ENCODE results near the gene UBR4.

UBR4 gene

DNA sequence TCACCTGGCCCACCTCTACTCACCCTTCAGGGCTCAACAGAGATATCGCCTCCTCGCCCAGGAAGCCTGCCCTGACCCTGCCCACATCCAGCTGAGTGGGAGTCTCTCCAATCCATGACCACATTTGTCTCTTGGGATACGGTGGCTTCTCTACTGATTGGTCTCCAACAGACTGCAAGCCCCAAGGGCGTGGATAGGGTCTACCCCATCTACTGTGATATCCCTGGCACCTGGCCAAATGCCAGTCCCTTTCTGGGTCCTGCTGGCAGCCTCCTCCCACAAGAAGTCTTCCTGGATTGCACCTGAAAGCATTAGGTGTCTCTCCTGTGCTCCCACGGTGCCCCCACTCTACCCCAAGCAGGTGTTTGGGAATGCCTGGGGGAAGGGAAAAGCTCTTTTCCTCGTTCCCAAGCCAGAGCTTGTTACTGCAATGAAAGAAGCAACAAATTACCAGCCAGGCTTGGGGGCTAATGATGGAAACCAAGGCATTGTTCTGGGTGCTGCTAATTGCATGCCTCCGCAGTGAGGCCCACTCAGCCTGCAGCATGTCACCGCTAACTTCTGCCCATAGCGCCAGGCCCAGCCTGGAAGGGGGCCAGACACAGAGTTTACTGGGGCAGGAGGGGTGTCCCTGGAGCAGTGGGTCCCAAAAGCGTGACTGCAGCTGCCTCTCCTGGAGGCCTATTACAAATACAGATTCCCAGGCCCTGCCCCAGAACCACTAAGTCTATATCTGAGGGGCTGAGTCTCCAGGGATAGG lies 162.9 kb downstream of the UBR4 start:
- no peak for DNase-seq

DNA sequence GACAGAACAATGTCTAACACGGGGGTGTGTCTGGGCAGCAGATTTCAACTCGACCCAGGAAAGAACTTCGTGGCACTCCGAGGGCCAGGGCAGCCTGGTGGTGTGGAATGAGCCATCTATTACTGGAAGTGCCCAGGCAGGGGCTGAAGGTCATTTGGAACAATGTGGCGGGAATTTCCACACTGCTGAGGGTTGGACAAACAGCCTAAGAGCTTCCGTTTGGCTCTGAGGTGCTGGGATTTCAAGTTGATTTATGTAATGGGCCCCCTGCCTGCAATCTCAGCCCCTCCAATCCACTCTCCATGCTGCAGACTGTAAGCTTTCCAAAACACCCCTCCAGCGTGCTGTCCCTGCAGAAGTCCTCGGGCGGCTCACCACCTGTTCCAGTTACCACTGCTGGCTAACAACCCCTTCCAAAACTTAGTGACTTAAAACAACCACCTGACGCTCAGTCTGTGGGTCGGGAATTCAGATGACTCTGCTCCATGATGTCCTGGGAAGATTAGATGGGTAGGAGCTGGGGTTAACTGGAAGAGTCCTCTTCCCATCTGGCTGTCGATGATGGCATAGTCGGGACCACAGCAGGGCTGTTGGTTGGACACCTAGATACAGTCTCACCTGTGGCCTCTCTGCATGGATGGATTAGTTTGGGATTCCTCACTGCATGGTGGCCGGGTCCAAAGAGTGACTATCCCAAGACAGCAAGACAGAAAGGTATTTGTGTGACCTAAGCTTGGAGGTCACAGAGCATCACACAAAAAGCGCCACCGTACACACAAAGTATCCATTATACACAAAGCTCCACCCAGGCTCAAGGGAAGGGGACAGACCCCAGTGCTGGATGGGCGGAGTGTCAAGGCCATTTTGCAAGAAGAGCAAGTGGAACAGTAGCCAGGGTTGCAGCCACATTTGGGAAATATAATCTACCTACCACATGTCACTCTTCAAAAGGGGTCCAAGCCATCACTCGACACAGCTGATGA lies 163.9 kb downstream of the UBR4 start:
- no peak for DNase-seq

DNA sequence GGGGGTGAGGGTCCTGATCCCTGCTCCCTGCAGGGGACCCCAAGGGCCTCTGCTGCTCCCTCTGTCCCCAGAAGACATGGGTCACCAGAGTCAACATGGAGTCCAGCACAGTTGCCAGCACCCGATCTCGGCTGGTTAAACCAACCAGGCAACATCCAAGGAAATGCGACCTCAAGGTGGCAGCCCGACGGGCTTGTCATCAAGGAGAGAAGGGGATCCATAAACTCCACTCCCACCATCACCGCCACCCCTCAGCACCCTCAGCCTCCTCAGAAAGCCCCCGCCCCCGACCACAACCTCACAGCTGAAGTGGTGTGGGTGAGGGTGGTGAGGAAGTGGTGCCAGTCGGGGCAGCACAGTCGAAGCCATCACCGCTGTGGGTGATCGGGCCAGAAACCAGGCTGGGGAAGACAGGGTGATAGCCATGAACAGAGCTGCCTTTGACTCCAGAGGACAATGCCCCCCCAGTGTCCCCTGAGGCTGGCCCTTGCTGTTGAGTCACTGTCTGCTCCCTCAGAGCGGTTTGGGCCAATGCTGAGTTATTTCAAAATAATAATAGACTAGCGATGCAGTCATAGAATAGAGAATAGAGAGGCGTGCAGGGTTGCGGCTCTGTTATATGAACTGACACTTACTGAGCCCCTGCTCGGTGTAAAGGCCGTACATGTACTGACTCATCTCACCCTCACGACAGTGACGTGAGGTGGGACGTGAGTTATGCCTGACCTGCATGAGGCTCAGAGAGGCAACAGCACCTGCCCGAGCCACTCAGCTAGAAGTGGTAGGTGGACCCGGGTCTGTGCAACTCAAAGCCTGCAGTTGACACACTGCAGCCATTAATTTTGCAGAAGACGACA lies 164.9 kb downstream of the UBR4 start:
- DNase-seq = no peak

- DNase-seq = no peak
Measured at GRCh38 chr1:19044471-19044870, 165.6 kb downstream of the UBR4 start.

- DNase-seq = no peak
Measured at GRCh38 chr1:19043579-19044443, 166.3 kb downstream of the UBR4 start.

GRCh38 chr1:19042675-19043578 lies 167.1 kb downstream of the UBR4 start:
- DNase-seq = no peak

GRCh38 chr1:19040010-19040680 lies 169.9 kb downstream of the UBR4 start:
- DNase-seq = no peak

DNA sequence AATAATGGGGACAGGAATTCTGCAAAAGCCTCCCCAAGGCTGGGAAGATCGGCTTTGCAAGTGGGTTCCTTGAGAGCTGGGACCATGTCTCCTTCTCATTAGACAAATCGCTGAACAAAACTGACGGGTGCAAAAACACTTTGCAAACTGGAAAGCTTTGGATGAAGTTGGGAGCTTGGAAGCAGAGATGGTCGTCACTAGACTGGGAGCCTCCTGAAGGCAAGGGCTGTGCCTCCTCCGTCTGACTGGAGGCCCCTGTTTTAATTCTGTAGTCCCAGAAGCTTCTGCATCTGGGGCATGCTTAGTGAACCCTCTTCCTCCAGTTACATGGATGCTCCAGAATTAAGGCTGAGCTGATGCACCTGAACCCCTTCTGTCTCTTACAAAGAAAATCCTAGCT lies 171.3 kb downstream of the UBR4 start:
- DNase-seq = no peak

DNA sequence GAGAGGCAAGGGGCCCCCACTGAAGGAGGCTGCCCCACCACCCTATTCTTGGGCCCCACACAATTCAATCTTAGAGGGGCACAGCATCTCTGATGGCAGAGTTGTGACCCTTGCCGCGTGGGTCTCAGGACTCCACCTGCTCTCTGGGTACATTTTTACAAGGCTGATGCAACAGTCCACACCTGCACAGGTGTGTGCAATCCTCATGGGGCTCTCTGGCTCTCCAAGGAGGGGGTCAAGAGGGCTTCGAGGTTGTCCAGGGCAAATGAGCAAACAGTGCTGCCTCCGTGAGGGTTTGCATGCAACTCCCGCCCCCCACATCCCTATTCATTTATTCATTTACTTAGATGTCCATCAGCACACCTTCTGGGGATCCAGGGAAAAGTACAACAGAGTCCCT lies 172.0 kb downstream of the UBR4 start:
- no peak for DNase-seq

GRCh38 chr1:19037659-19038058 lies 172.4 kb downstream of the UBR4 start:
- DNase-seq = no peak

- DNase-seq = no peak
Measured at GRCh38 chr1:19036813-19037605, 173.1 kb downstream of the UBR4 start.

DNA sequence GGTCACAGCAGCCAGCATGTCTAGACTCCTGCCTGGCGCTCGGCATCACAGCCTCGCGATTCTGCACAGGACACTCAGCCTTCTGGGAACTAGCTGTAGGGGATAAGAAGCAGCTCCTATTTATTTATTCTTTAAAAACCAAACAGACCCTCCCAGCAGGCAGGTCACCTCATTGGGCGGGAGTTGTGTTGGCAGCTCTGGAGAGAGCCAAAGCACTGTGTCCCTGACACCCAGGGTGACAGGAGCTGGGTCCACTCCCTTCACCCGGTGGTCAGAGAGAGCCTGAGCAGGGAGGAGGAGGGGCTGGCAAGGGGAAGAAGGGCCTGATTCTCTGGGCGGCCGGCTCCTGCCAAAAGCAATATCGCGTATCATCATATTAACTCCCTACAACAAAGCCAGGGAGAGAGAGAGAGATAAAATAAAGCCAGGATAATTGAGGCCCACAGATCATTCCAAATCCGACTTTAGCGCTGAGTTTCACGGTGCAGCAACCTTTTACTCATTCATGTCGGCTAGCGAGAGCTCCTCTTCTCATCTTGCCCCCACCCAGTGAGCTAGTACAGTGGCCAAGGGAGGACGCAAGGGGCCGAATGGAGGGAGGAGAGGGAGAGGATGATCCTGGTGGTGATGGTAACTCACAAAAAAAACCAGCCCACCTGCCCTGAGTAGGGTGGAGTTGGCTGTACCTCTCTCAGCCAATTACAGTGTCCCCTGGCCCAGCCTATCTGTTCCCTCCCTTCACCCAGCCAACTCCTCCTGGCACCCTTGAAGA lies 173.8 kb downstream of the UBR4 start:
- no peak for DNase-seq

GRCh38 chr1:19035377-19036040 lies 174.6 kb downstream of the UBR4 start:
- no peak for DNase-seq

GRCh38 chr1:19034721-19035120 lies 175.3 kb downstream of the UBR4 start:
- DNase-seq = no peak

- DNase-seq = no peak
Measured at GRCh38 chr1:19033926-19034680, 176.0 kb downstream of the UBR4 start.

GRCh38 chr1:19033515-19033839 lies 176.6 kb downstream of the UBR4 start:
- DNase-seq = no peak

Measured in NCI-H774 (cell line).